Measurements from ENCODE around the gene SOX5. TPM values are rescaled to one million over a fixed set of nuclear protein-coding genes. Genes with fewer than 3 reads are reported as not detected.
"Not testable (repeated sequence)": the region's sequence is repeated elsewhere in the genome, so short reads cannot be mapped to it uniquely, and the experiment has no call there.

SOX5 gene
- total RNA-seq, 2 experiments from 2014 or later = 0.88 to 1.1 TPM

DNA sequence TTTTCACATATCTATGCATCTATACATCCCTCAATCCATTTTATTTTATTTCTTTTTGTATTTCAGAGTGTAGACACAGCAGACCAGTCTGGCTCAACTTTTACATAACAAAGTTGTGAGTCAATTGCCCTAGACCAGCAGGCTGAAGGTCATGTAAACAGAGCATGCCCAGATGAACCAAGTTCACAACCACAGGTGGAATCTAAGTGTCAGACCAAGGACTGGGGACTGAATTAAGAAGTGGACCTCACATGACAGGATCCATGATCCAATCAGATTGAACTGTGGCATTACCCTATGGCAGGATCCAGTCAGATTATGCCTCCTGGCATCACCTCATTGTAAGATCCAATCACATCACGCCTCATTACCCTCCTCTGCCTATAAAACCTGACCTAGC is 455.8 kb downstream of the SOX5 start:
- Mint-ChIP-seq H3K4me1 (no peaks in the 10 kb centered on the region), H3K36me3 (ENCODE audit: low read depth) (no peaks in the 10 kb centered on the region), H3K4me3 (no peak overlapping the region), H3K9me3 (ENCODE audit: low read depth) (peaks cover 7% of the 10 kb centered on the region), H3K27ac (no peak overlapping the region), H3K27me3 (no peaks in the 10 kb centered on the region)
- intact Hi-C loops (cut with DNase I, micrococcal nuclease) = no loop called here
- ATAC-seq (no peak), DNase-seq (no peak)
- ChIA-PET POLR2A (no interaction called here), CTCF (interaction anchor here (0.6 kb wide), 1 partner anchor 348 kb away, joined by 3 read pairs; no protein-coding TSS in a partner anchor)

DNA sequence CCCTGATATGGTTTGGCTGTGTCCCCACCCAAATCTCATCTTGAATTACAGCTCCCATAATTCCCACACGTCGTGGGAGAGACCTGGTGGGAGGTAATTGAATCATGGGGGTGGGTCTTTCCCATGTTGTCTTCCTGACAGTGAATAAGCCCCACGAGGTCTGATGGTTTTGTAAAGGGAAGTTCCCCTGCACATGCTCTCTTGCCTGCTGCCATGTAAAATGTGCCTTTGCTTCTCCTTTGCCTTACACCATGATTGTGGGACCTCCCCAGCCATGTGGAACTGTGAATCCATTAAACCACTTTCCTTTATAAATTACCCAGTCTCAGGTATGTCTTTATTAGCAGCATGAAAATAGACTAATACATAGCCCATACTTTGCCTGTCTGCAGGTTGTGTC is 458.4 kb downstream of the SOX5 start:
- DNase-seq; H3K4me3 Mint-ChIP-seq; intact Hi-C loops (cut with DNase I, micrococcal nuclease); POLR2A ChIA-PET; H3K4me1 Mint-ChIP-seq; CTCF ChIA-PET; ATAC-seq; H3K9me3 Mint-ChIP-seq (ENCODE audit: low read depth); H3K27ac Mint-ChIP-seq; H3K27me3 Mint-ChIP-seq; H3K36me3 Mint-ChIP-seq (ENCODE audit: low read depth): not testable (repeated sequence)

DNA sequence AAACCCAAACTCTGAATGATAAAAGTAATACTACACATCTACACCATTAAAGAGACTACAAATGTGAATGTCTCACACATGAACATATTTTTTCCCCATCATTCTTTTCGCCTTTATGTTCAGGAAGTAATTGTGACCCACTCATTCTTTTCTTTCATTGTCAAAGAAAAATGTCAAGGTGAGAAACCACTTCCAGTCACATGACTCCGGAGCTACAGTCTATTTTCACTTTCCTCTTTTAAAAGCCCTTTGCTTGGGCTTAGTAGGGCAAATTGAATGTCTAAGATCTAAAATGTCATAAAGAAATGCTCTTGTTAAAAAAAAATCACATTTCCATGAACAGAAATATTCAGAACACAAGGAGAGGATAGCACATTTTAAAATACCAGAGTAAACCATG is 461.3 kb downstream of the SOX5 start:
- ChIA-PET CTCF (no interaction called here), POLR2A (no interaction called here)
- Mint-ChIP-seq H3K4me1 (no peaks in the 10 kb centered on the region), H3K4me3 (no peak overlapping the region), H3K9me3 (ENCODE audit: low read depth) (peaks cover 5% of the 10 kb centered on the region), H3K36me3 (ENCODE audit: low read depth) (no peaks in the 10 kb centered on the region), H3K27me3 (no peaks in the 10 kb centered on the region), H3K27ac (no peak overlapping the region)
- DNase-seq (no peak), ATAC-seq (no peak)
- intact Hi-C loops (cut with DNase I, micrococcal nuclease) = no loop called here

DNA sequence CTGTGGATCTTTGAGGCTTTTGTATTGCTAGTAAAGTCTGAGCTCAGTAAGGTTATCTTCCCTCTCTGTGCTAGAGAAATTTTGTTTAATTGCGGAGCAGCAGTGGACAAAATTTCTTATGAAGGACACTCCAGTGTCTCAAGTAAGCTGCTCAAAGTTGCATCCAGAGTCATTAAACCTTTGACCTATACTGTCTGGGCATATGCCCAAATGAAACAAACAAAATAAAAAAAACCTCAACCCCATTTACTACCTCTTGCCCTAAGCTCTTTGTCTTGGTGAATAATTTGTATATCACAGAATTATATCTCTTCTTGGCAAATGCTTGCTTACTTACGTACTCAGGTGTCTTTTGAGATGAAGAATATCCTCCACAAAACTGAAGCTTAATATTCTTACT is 465.2 kb downstream of the SOX5 start:
- intact Hi-C loops (cut with DNase I, micrococcal nuclease) = no loop called here
- Mint-ChIP-seq H3K36me3 (ENCODE audit: low read depth) (no peaks in the 10 kb centered on the region), H3K27me3 (no peaks in the 10 kb centered on the region), H3K4me3 (no peak overlapping the region), H3K27ac (no peak overlapping the region), H3K4me1 (no peaks in the 10 kb centered on the region), H3K9me3 (ENCODE audit: low read depth) (peaks cover 12% of the 10 kb centered on the region)
- DNase-seq (no peak), ATAC-seq (no peak)
- POLR2A ChIA-PET = no interaction called here
- CTCF ChIA-PET = no interaction called here

DNA sequence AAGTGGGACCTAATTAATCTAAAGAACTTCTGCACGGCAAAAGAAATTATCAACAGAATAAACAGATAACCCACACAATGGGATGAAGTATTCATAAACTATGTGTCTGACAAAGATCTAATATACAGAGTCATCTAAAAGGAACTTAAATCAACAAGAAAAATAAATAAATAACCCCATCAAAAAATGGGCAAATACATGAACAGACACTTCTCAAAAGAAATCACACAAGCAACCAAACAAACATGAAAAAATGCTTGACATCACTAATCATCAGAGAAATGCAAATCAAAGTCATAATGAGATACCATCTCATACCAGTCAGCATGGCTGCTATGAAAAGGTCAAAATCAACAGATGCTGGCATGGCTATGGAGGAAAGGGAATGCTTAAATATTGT is 466.9 kb downstream of the SOX5 start:
- H3K36me3 Mint-ChIP-seq (ENCODE audit: low read depth) = no peaks in the 10 kb centered on the region
- ChIA-PET POLR2A (no interaction called here), CTCF (no interaction called here)
- no peak overlapping the region for H3K4me3 Mint-ChIP-seq
- no peaks in the 10 kb centered on the region for H3K4me1 Mint-ChIP-seq
- ATAC-seq = no peak
- DNase-seq = no peak
- H3K27ac Mint-ChIP-seq = no peak overlapping the region
- H3K9me3 Mint-ChIP-seq (ENCODE audit: low read depth) = peaks cover 17% of the 10 kb centered on the region
- H3K27me3 Mint-ChIP-seq = no peaks in the 10 kb centered on the region
- intact Hi-C loops (cut with DNase I, micrococcal nuclease) = no loop called here

All from activated CD4-positive, alpha-beta T cell treated with anti-CD3 and anti-CD28 coated beads for 36 hours (primary cell).